SK-N-MC (cell line): ENCODE data around the gene GPM6B.

Experiments
- DNase-seq: peaks from one replicate; pipeline ENCODE4 v3.0.0-alpha.2; 2011; ENCODE audit warnings: low read depth, low spot score
- H3K27ac ChIP-seq: fragments of 200-600 bp; sonication (generic); 2 replicates; pipeline ENCODE4 v1.5.1; 2016; ENCODE audit warnings: mixed run types
- H3K36me3 ChIP-seq: fragments of 200-600 bp; sonication (generic); 2 replicates; pipeline ENCODE4 v1.6.1; 2017; ENCODE audit warnings: antibody characterized with exemption, low read length, mixed read lengths; ENCODE audit not compliant: insufficient read depth
- H3K4me3 ChIP-seq: fragments of 200-600 bp; sonication (generic); 2 replicates; pipeline ENCODE4 v1.5.1; 2016
- H3K9ac ChIP-seq: fragments of 200-600 bp; sonication (generic); 2 replicates; pipeline ENCODE4 v1.8.0; 2017; ENCODE audit warnings: mixed run types, mixed read lengths; ENCODE audit not compliant: insufficient read length
- H3K9me3 ChIP-seq: fragments of 200-600 bp; sonication (generic); 2 replicates; pipeline ENCODE4 v1.6.1; 2017; ENCODE audit warnings: low read depth, mild to moderate bottlenecking, antibody characterized with exemption, low read length, moderate library complexity, mixed read lengths
- EZH2 ChIP-seq: fragments of 200-600 bp; sonication (generic); IDR thresholded peaks from one replicate; pipeline ENCODE4 v1.6.1; 2017; ENCODE audit warnings: antibody characterized with exemption
- FOXP2 ChIP-seq: optimal IDR thresholded peaks from 2 replicates; pipeline ENCODE3; 2011; ENCODE audit warnings: mild to moderate bottlenecking, moderate library complexity; ENCODE audit not compliant: insufficient read depth; ENCODE audit errors: extremely low read length, control extremely low read depth
- POLR2AphosphoS5 ChIP-seq: IDR thresholded peaks from 2 replicates; pipeline ENCODE4 v1.6.1; 2012; ENCODE audit warnings: mild to moderate bottlenecking, low read depth, low read length, borderline replicate concordance

Gene GPM6B

DNA sequence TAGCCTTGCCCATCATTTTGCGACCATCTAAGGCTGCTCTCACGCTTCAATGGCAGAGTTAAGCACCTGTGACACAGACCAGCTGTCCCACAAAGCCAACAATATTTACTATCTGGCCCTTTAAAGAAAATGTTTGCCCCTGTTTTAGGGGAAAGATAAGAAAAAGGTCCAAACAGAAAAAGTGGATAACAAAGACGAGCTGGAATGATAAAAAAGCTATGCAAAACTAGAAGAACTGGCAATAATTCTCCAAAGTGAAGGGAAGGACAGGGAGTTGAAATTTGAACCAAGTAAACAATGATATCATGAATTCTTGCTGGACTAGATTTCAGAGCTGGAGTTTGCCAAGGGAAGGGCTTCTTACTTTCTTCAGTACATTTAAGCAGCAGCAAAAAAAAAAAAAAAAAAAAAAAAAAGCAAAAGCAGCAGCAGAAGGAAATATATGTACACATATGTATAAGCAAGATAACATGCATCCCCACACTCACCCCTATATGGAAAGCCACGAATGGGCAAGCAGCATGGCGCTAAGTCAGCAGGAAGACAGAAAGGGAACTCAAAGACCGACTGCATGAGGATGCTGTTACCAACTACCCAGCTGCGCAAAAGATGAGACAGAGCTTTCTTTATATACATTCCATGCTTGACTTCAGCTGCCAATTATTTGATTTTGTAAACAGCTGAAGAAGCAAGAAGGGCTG lies 94.9 kb downstream of the GPM6B start:
- H3K4me3 ChIP-seq: no peak overlapping the region
- no peak overlapping the region for H3K27ac ChIP-seq
- no peak for DNase-seq
- TF ChIP-seq EZH2 (no peak), POLR2AphosphoS5 (no peak), FOXP2 (no peak)
- no peaks in the 10 kb centered on the region for H3K9me3 ChIP-seq
- peaks cover 36% of the 10 kb centered on the region for H3K36me3 ChIP-seq
- H3K9ac ChIP-seq: no peak overlapping the region

DNA sequence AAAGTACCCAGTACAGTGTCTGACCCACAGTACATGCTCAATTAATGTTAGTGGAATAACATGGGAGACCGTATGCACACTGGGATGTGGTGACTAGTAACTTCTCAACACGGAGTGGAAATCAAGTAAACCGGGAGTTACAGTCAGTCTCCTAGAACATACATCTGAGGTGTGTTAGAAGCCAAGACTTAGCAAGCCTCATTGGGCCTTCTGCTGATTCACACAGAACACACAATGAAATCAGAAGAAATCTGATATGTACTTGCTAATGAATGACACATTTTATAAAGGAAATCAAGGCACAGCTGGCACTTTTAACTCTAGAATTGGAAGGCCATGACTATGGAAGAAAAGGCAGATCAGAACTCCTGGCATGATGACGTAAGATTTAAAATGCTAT lies 95.5 kb downstream of the GPM6B start:
- no peak overlapping the region for H3K9ac ChIP-seq
- no peak overlapping the region for H3K27ac ChIP-seq
- peaks cover 38% of the 10 kb centered on the region for H3K36me3 ChIP-seq
- H3K4me3 ChIP-seq: no peak overlapping the region
- no peaks in the 10 kb centered on the region for H3K9me3 ChIP-seq
- TF ChIP-seq EZH2 (no peak), POLR2AphosphoS5 (no peak), FOXP2 (no peak)
- no peak for DNase-seq
